Measurements from ENCODE around the gene HNF1B. TPM values are rescaled to one million over a fixed set of nuclear protein-coding genes. Genes with fewer than 3 reads are reported as not detected.

The HNF1B gene
- total and polyA plus RNA-seq, 4 donors = 1.6 to 5.7 (median 4.5) TPM

GRCh38 chr17:37770631-37771518 is 26.0 kb upstream of the HNF1B start:
- 46% methylated on average over 17 of the region's 17 CpGs for WGBS
- Histone ChIP-seq H3K4me1 (ENCODE audit: control insufficient read depth in 4 of 4, insufficient read depth in 4 of 4, low read length in 3 of 4) (no peaks in the 10 kb centered on the region), H3K9ac (ENCODE audit: low read depth in 1 of 2, low read length in 2 of 2) (no peak overlapping the region), H3K36me3 (ENCODE audit: control insufficient read depth in 4 of 4, insufficient read depth in 3 of 4, low read depth in 1 of 4, low read length in 3 of 4) (no peaks in the 10 kb centered on the region), H3K27me3 (ENCODE audit: control insufficient read depth in 4 of 4, insufficient read depth in 4 of 4, low read length in 3 of 4) (no peaks in the 10 kb centered on the region), H3K9me3 (ENCODE audit: control insufficient read depth in 4 of 4, low read length in 3 of 4) (no peaks in the 10 kb centered on the region), H3K27ac (ENCODE audit: low read depth in 1 of 2, low read length in 2 of 2) (no peak overlapping the region), H3K4me3 (ENCODE audit: low read depth in 1 of 3, low read length in 3 of 3) (no peak overlapping the region)
- peak; percentile 95 to 96 for TF ChIP-seq RAD21 (IDR thresholded peaks at IDR 0.05)
- TF ChIP-seq CTCF (IDR thresholded peaks at IDR 0.05; ENCODE audit: low read depth, low read length, missing input control) = peak; percentile 94
- TF ChIP-seq ATF3 (IDR thresholded peaks at IDR 0.05) = no peak
- TF ChIP-seq RXRA (IDR thresholded peaks at IDR 0.05) = no peak
- DNase-seq (ENCODE audit: low spot score) = peak; percentile 77

- 84% methylated on average over 6 of the region's 6 CpGs for WGBS
- Histone ChIP-seq H3K27ac (ENCODE audit: low read depth in 1 of 2, low read length in 2 of 2) (no peak overlapping the region), H3K4me3 (ENCODE audit: low read depth in 1 of 3, low read length in 3 of 3) (no peak overlapping the region), H3K9ac (ENCODE audit: low read depth in 1 of 2, low read length in 2 of 2) (no peak overlapping the region), H3K27me3 (ENCODE audit: control insufficient read depth in 4 of 4, insufficient read depth in 4 of 4, low read length in 3 of 4) (no peaks in the 10 kb centered on the region), H3K36me3 (ENCODE audit: control insufficient read depth in 4 of 4, insufficient read depth in 3 of 4, low read depth in 1 of 4, low read length in 3 of 4) (no peaks in the 10 kb centered on the region), H3K9me3 (ENCODE audit: control insufficient read depth in 4 of 4, low read length in 3 of 4) (no peaks in the 10 kb centered on the region), H3K4me1 (ENCODE audit: control insufficient read depth in 4 of 4, insufficient read depth in 4 of 4, low read length in 3 of 4) (no peaks in the 10 kb centered on the region)
- no peak for DNase-seq (ENCODE audit: low spot score)
- no peak for TF ChIP-seq HNF4G (IDR thresholded peaks at IDR 0.05)
- no peak for TF ChIP-seq RAD21 (IDR thresholded peaks at IDR 0.05)
- no peak for TF ChIP-seq SP1 (IDR thresholded peaks at IDR 0.05)
- no peak for TF ChIP-seq FOXA1 (IDR thresholded peaks at IDR 0.05)
- TF ChIP-seq NR2F2 (IDR thresholded peaks at IDR 0.05) = no peak
- TF ChIP-seq JUND (IDR thresholded peaks at IDR 0.05) = no peak
- no peak for TF ChIP-seq HNF4A (conservative IDR thresholded peaks at IDR 0.05)
- no peak for TF ChIP-seq FOXA2 (IDR thresholded peaks at IDR 0.05)
- no peak for TF ChIP-seq ATF3 (IDR thresholded peaks at IDR 0.05)
- TF ChIP-seq MAX (IDR thresholded peaks at IDR 0.05) = no peak
- no peak for TF ChIP-seq TAF1 (conservative IDR thresholded peaks at IDR 0.05)
- TF ChIP-seq ZBTB33 (IDR thresholded peaks at IDR 0.05) = no peak
- TF ChIP-seq EGR1 (IDR thresholded peaks at IDR 0.05; ENCODE audit: low read depth in 2 of 2) = no peak
- no peak for TF ChIP-seq CTCF (IDR thresholded peaks at IDR 0.05; ENCODE audit: low read depth, low read length, missing input control)
- no peak for TF ChIP-seq RXRA (IDR thresholded peaks at IDR 0.05)
- TF ChIP-seq REST (IDR thresholded peaks at IDR 0.05) = no peak
- TF ChIP-seq YY1 (IDR thresholded peaks at IDR 0.05) = no peak
Observed at GRCh38 chr17:37769050-37769449, 24.2 kb upstream of the HNF1B start.
